H9 (cell line): ENCODE results near the gene GTPBP4. TPM values are rescaled to one million over a fixed set of nuclear protein-coding genes. Genes with fewer than 3 reads are reported as not detected.

Source experiments
- DNase-seq: peaks from one replicate; pipeline ENCODE4 v3.0.0-alpha.2; 2017
- H2AFZ ChIP-seq: one replicate; pipeline ENCODE4 v1.6.1; 2013; ENCODE audit warnings: mild to moderate bottlenecking, low read length, control low read depth, moderate library complexity
- H2AK5ac ChIP-seq: 2 replicates; pipeline ENCODE4 v1.6.1; 2013; ENCODE audit warnings: low read length, control low read depth, mixed read lengths; ENCODE audit not compliant: insufficient read length
- H2BK120ac ChIP-seq: one replicate; pipeline ENCODE4 v1.6.1; 2013; ENCODE audit warnings: low read depth, mild to moderate bottlenecking, low read length, control low read depth, inconsistent platforms; ENCODE audit not compliant: poor library complexity, severe bottlenecking
- H2BK12ac ChIP-seq: 2 replicates; pipeline ENCODE4 v1.6.1; 2013; ENCODE audit warnings: low read length, control low read depth, mixed read lengths, low read depth; ENCODE audit not compliant: insufficient read length
- H2BK15ac ChIP-seq: 2 replicates; pipeline ENCODE4 v1.6.1; 2013; ENCODE audit warnings: low read depth, low read length, control low read depth
- H2BK20ac ChIP-seq: one replicate; pipeline ENCODE4 v1.6.1; 2013; ENCODE audit warnings: low read depth, mild to moderate bottlenecking, low read length, control low read depth, inconsistent platforms; ENCODE audit not compliant: poor library complexity, severe bottlenecking
- H2BK5ac ChIP-seq: 2 replicates; pipeline ENCODE4 v1.6.1; 2013; ENCODE audit warnings: low read length, control low read depth, mixed read lengths; ENCODE audit not compliant: insufficient read length
- H3K14ac ChIP-seq: 2 replicates; pipeline ENCODE4 v1.6.1; 2013; ENCODE audit warnings: low read length, control low read depth; ENCODE audit not compliant: insufficient read depth
- H3K18ac ChIP-seq: 2 replicates; pipeline ENCODE4 v1.6.1; 2013; ENCODE audit warnings: low read depth, mild to moderate bottlenecking, mixed read lengths, low read length, control low read depth; ENCODE audit not compliant: insufficient read length
- H3K23ac ChIP-seq: 2 replicates; pipeline ENCODE4 v1.6.1; 2013; ENCODE audit warnings: low read length, control low read depth, mixed read lengths, low read depth; ENCODE audit not compliant: insufficient read length
- H3K23me2 ChIP-seq: 2 replicates; pipeline ENCODE4 v1.6.1; 2013; ENCODE audit warnings: low read depth, mild to moderate bottlenecking, mixed read lengths, low read length, control low read depth; ENCODE audit not compliant: insufficient read length, poor library complexity, severe bottlenecking
- H3K27ac ChIP-seq: 2 replicates; pipeline ENCODE4 v1.5.1; 2013; ENCODE audit warnings: low read length, control low read depth, mixed read lengths, low read depth; ENCODE audit not compliant: insufficient read length
- H3K27me3 ChIP-seq: 2 replicates; pipeline ENCODE4 v1.6.1; 2013; ENCODE audit warnings: low read length, control low read depth, inconsistent platforms; ENCODE audit not compliant: insufficient read depth
- H3K4ac ChIP-seq: 2 replicates; pipeline ENCODE4 v1.6.1; 2013; ENCODE audit warnings: low read depth, mild to moderate bottlenecking, control low read depth, inconsistent platforms, low read length, moderate library complexity
- H3K4me1 ChIP-seq: 2 replicates; pipeline ENCODE4 v1.6.1; 2013; ENCODE audit warnings: low read length, control low read depth, inconsistent platforms; ENCODE audit not compliant: insufficient read depth
- H3K4me2 ChIP-seq: 2 replicates; pipeline ENCODE4 v1.6.1; 2013; ENCODE audit warnings: low read length, control low read depth, mixed read lengths; ENCODE audit not compliant: insufficient read length, insufficient read depth
- H3K56ac ChIP-seq: 2 replicates; pipeline ENCODE4 v1.6.1; 2013; ENCODE audit warnings: low read depth, mild to moderate bottlenecking, mixed read lengths, low read length, control low read depth; ENCODE audit not compliant: insufficient read length
- H3K79me1 ChIP-seq: 2 replicates; pipeline ENCODE4 v1.6.1; 2013; ENCODE audit warnings: low read depth, mild to moderate bottlenecking, moderate library complexity, low read length, control low read depth, inconsistent platforms; ENCODE audit not compliant: insufficient read depth, poor library complexity, severe bottlenecking
- H3K79me2 ChIP-seq: 2 replicates; pipeline ENCODE4 v1.6.1; 2013; ENCODE audit warnings: low read length, control low read depth, inconsistent platforms; ENCODE audit not compliant: insufficient read depth
- H3K9ac ChIP-seq: 2 replicates; pipeline ENCODE4 v1.6.1; 2013; ENCODE audit warnings: low read length, control low read depth, mixed read lengths; ENCODE audit not compliant: insufficient read length; ENCODE audit errors: extremely low read depth
- H3K9me3 ChIP-seq: one replicate; pipeline ENCODE4 v1.6.1; 2013; ENCODE audit warnings: low read depth, low read length, inconsistent platforms; ENCODE audit not compliant: control insufficient read depth
- H3T11ph ChIP-seq: one replicate; pipeline ENCODE4 v1.6.1; 2013; ENCODE audit warnings: mild to moderate bottlenecking, low read length, control low read depth, inconsistent platforms
- H4K20me1 ChIP-seq: one replicate; pipeline ENCODE4 v1.6.1; 2013; ENCODE audit not compliant: control insufficient read depth, insufficient read length, insufficient read depth
- H4K5ac ChIP-seq: 2 replicates; pipeline ENCODE4 v1.6.1; 2013; ENCODE audit warnings: low read depth, mild to moderate bottlenecking, mixed read lengths, low read length, control low read depth; ENCODE audit not compliant: insufficient read length
- H4K8ac ChIP-seq: replicated peaks from 2 replicates; pipeline ENCODE4 v1.6.1; 2013; ENCODE audit warnings: low read length, control low read depth, mixed read lengths, low read depth; ENCODE audit not compliant: insufficient read length
- H4K91ac ChIP-seq: 2 replicates; pipeline ENCODE4 v1.6.1; 2013; ENCODE audit warnings: low read depth, mild to moderate bottlenecking, moderate library complexity, mixed read lengths, low read length, control low read depth; ENCODE audit not compliant: insufficient read length
- H3K27ac Mint-ChIP-seq, 3 experiments: 2 replicates in 2 of 3; 3 replicates in 1 of 3; pipeline ENCODE4 v1.8.0; 2020 to 2021; ENCODE audit warnings: mixed read lengths in 3 of 3, mild to moderate bottlenecking in 1 of 3, moderate library complexity in 1 of 3
- H3K27me3 Mint-ChIP-seq: 2 replicates; pipeline ENCODE4 v1.8.0; 2021; ENCODE audit warnings: low read depth, mild to moderate bottlenecking, moderate library complexity, mixed read lengths
- H3K36me3 Mint-ChIP-seq, 3 experiments: 2 replicates in 2 of 3; 3 replicates in 1 of 3; pipeline ENCODE4 v1.8.0; 2020 to 2021; ENCODE audit warnings: low read depth in 3 of 3, mixed read lengths in 3 of 3; ENCODE audit not compliant: insufficient read depth in 1 of 3
- H3K4me1 Mint-ChIP-seq, 2 experiments: 2 replicates each; pipeline ENCODE4 v1.8.0; 2020; ENCODE audit warnings: mixed read lengths in 2 of 2
- H3K4me3 Mint-ChIP-seq, 2 experiments: 2 replicates in 1 of 2; 3 replicates in 1 of 2; pipeline ENCODE4 v1.8.0; 2020 to 2021; ENCODE audit warnings: mild to moderate bottlenecking in 2 of 2, mixed read lengths in 2 of 2, moderate library complexity in 1 of 2
- H3K9me3 Mint-ChIP-seq, 2 experiments: 2 replicates in 1 of 2; 3 replicates in 1 of 2; pipeline ENCODE4 v1.8.0; 2020; ENCODE audit warnings: mild to moderate bottlenecking in 2 of 2, mixed read lengths in 2 of 2, moderate library complexity in 1 of 2
- CTCF ChIP-seq: fragments of 200-600 bp; sonication (generic); conservative IDR thresholded peaks from 3 replicates; pipeline ENCODE4 v1.8.0; 2021; ENCODE audit warnings: antibody characterized with exemption, mild to moderate bottlenecking
- WGBS: extraction: QIAGEN DNeasy Blood & Tissue Kit; methylation state at CpG from one replicate; pipeline ENCODE4 v1.1.7; 2013; ENCODE audit warnings: missing lambda C conversion rate, low lambda C conversion rate, mixed read lengths; ENCODE audit not compliant: insufficient read length; ENCODE audit errors: extremely low coverage; 5-methylcytosine and 5-hydroxymethylcytosine counted together
- total RNA-seq: library from RNA; stranded (reverse); gene quantifications from 2 replicates; pipeline ENCODE4 v1.2.1, GENCODE V29; 2021

GTPBP4 gene
- total RNA-seq, 1 experiment from 2014 or later = 134 TPM

GRCh38 chr10:1015688-1016087, 27.5 kb downstream of the GTPBP4 start:
- peaks cover 68 to 95% (median 88%) of the 10 kb centered on the region in 3 experiments for H3K36me3 Mint-ChIP-seq

More at GRCh38 chr10:1015688-1016087, 27.5 kb downstream of the GTPBP4 start:
- no peaks in the 10 kb centered on the region for H3K4me1 ChIP-seq
- no peak overlapping the region for H3K14ac ChIP-seq
- no peak for DNase-seq
- no peak overlapping the region for H3K4ac ChIP-seq
- no peak overlapping the region for H3K18ac ChIP-seq
- H2BK5ac ChIP-seq = no peak overlapping the region
- H3K79me1 ChIP-seq = no peaks in the 10 kb centered on the region
- no peak overlapping the region for H2AFZ ChIP-seq
- H3K9me3 ChIP-seq = no peaks in the 10 kb centered on the region
- H3K56ac ChIP-seq = no peak overlapping the region
- H2BK20ac ChIP-seq = no peak overlapping the region
- no peak overlapping the region for H4K91ac ChIP-seq
- no peak overlapping the region for H2BK15ac ChIP-seq
- no peak overlapping the region for H2BK120ac ChIP-seq
- no peak overlapping the region for H3K9ac ChIP-seq
- H2BK12ac ChIP-seq = no peak overlapping the region
- no peak for TF ChIP-seq CTCF
- no peak overlapping the region for H3K27ac ChIP-seq
- no peak overlapping the region for H4K8ac ChIP-seq
- no peak overlapping the region for H3T11ph ChIP-seq
- H3K9me3 Mint-ChIP-seq = no peaks in the 10 kb centered on the region
- H2AK5ac ChIP-seq = no peak overlapping the region
- no peaks in the 10 kb centered on the region for H4K20me1 ChIP-seq
- no peak overlapping the region for H3K4me3 Mint-ChIP-seq
- no peaks in the 10 kb centered on the region; the same call in 1 of the 2 replicates for H3K27me3 Mint-ChIP-seq
- H3K27ac Mint-ChIP-seq = no peak overlapping the region
- H3K27me3 ChIP-seq = no peaks in the 10 kb centered on the region
- H3K4me1 Mint-ChIP-seq = no peaks in the 10 kb centered on the region
- no CpG with 5 or more reads among the region's 11 CpGs for WGBS
- no peak overlapping the region for H3K4me2 ChIP-seq
- H3K23ac ChIP-seq = no peak overlapping the region
- H4K5ac ChIP-seq = no peak overlapping the region
- no peaks in the 10 kb centered on the region for H3K23me2 ChIP-seq
- no peaks in the 10 kb centered on the region for H3K79me2 ChIP-seq
